GM19397 (cell line): ENCODE measurements around the gene MYRIP.

ENCODE experiments used
- ATAC-seq: cut with Tn5 transposase; IDR thresholded peaks from one replicate; pipeline ENCODE4 v1.9.1; 2021; ENCODE audit warnings: mild to moderate bottlenecking, moderate library complexity; ENCODE audit not compliant: unreplicated experiment

MYRIP gene

DNA sequence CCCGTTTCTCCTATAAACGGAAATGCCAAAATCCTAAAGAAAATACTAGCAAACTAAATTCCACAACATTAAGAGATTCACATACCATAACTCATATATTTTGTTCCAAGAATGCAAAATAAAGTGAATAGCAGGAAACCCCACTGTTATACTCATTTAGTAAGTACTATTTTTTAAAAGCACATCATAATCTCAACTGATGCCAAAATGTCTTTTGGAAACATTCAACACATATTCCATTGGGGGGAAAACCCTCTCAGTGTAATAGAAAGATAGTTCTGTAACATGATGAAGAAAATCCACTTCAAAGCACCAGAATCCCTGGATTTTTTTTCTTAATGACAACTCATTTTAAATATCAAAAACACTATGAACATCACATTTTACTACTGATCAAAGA, 407.1 kb downstream of the MYRIP start:
- no peak for ATAC-seq

DNA sequence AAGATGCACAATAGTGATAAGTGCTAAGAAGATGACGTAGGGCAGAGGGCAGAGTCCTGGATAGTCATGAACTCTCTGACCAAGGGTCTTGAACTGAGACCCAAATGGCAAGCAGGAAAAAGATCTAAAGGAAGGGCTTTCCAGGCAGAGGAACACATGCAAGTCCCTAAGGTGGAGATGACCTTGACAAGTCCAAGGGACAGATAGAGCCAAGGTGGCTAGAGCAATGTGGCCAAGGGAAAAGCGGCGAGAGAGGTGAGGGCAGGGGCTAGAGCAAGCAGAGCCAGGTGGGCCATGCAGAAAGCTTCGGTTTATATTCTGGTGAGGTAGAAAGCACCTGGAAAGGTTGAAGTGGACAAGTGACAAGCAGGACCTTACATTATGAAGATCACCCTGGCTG, 414.4 kb downstream of the MYRIP start:
- no peak for ATAC-seq

DNA sequence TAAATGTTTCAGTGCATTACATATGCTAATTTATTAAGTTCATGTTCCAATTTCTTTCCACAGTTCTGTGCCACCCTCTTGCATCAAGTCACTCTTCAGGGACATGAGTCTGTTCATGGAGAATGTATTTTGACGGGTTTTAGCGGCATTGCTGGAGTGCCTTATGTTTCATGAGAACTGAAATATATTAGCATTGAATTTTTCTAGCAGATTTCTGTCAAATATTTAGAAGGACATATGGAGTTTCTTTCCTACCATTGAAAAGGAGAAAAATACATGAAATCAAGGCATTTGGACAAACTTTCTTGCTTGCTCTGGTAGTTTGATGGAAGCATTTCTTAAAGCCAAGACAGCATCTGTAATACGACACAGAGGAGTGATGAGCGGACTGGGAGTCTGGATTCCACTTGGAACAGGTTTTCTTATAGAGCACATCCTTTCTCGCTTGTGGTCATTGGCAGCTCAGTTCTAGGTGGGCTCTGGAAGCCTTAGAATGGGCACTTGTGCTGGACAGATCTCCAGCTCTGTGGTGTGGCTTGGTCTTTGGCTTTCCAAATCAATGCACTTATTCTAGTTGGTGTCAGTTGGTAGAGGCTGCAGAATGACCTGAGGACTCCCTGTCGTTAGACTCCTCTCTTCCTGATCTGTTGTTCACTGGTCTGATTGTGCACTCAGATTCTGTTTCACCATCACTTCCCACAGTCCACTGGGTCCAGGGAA, 415.5 kb downstream of the MYRIP start:
- no peak for ATAC-seq

DNA sequence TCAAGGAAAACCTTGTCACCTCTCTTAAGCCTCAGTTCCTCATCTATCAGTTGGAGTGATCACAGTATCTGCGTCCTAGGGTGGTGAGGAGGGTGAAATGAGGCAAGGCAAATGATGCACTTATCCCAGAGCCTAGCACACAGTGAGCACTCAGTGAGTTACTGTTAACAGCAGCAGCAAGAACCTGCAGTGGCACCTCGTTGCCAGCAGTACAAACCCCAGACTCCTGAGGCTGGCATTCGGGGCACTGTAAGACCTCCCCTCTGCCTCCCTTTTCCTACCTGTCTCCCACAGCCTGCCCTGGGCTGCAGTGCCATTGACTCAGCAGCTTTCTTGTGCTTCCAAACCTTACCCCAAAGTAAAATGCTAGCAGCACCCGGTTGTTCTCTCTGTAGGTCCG, 417.2 kb downstream of the MYRIP start:
- no peak for ATAC-seq

DNA sequence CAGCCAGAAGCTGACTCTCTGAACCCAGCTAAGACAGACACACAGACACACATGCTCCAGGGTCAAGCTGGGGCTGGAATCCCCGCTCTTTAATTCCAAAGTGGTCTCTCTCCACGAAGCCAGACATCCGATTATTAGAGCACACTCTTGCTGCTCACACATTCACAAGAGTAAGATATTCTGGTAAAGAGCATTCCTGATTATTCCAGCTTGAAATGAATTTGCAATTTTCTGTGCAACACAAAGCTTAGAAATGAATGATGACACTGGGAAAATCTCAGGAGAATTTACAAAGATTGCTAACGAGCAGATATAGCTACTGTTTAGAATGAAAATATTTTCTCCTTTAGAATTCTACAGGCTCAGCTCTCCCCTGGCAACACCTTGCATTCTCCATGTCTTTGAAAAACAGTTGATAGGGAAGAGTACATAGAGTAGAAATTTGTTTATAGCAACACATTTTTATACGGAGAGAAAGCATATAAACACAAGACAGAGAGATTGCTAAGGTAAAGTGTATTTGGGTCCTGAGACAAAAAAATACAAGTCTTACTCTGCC, 419.5 kb downstream of the MYRIP start:
- no peak for ATAC-seq

DNA sequence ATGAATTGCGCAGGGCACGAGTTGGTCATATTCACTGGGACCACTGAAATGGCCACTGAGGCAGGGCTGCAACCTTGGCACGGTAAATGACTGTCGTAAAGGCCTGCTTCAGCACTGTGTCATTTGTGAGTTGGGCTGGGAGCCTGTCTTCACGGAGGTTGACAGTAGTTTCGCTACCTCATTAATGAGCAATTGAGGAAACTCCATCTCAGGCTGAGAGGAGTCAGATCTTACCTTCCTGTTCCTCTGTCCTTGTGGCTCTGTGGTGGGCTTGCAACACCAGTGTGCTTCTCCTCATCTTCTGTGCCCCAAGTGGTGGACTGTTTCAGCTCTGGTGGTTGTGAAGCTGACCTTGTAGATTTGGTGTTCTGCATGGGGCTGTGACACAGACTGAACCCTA, 420.0 kb downstream of the MYRIP start:
- no peak for ATAC-seq

DNA sequence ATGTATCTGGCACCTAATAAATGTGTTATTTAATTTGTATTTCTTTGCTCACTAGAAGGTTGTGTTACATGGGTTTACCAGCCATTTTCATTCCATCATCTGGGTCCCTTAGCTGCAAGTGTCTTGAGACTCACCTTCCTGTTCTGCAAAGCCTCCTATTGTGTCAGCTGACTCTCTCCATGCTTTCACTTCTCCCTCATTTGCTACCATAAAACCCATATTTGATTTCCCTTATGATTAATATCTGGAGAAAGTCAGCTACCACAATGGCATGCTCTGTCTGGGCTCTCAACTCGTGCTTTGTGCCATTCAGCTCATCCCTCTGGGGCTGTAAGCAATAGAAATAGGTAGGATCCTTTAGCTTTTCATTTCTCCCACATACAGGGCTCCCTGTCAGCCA, 420.6 kb downstream of the MYRIP start:
- no peak for ATAC-seq

DNA sequence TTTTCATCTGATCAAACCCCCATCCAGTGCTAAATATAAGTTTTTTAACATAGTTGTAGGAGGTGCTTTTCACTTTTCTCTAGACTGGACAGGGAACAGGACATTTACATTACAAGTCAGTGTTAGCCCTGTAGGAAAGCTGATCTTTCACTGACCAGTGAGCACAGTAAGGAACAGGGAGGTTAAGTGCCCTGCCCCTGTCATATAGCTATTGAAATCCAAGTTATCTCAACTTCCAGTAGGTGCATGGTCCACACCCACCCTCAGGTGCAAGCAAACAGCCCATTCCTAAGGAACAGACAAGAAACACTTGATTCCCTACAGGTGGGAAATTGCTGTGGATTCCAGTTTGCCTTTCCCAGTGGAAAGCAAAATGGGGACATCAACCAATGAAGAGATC, 421.0 kb downstream of the MYRIP start:
- no peak for ATAC-seq

DNA sequence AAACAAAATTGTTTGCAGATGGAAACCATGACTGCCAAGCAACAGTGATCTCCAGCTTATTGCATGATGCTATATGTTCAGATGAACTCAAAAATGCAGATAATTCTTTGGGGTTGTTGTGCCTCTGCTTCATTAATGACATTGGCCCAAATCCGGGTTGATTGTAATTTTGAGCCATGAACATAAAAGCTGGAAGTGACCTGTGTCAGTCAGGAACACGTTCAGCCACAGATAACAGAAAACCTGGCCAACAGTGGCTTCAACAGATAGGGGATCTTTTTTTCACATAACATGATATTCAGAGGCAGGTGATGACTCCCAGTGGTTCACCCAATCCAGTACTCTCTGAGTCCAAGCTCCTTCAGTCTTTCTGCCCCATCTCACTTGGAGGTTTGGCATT, 423.2 kb downstream of the MYRIP start:
- ATAC-seq = no peak

DNA sequence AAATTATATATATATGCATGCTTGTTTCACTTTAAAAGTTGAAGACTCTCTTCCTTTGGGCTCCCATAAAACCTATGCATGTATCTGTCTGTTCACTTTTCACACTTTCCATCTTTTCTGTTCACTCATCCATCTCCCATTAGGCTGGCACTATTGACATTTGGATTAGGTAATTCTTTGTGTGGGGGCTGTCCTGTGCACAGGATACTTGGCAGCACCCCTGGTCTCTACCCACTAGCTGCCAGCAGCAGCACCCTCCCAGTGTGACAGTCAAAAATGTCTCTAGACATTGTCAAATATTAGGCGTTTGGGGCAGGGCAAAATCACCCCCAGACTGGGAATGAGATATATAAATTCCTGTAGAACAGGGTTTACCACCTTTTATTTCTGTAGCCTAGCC, 427.8 kb downstream of the MYRIP start:
- no peak for ATAC-seq

DNA sequence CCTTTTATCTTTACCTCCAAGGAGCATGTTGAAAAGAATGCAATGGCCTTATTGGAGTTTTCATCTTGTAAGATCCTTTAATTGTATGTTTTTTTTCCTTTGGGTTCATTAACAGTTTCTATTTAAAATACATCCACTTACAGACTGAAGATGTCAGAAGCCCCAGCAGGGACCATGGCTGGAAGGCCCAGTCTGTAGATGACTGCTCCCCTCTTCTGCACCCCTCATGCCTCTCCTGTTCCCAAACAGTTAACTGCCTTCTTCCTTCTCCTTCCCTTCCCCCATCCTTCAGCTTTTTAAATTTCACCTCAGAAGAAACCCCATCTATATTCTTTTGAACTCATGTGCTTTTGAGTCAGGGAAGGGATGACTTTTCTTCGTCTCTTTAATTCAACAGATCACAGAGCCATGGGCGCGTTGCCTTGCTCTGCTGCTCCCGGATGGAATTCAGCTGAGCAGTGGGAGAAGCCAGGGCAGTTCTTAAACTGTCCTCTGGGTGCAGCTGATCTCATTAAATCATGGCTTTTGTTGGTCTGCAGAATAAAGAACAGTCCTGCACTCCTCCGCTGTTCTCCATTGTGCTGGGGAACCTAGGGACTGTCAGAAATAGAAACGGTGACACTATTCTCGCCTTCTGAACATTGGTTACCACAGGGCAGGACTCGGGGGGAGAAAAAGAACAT, 428.6 kb downstream of the MYRIP start:
- ATAC-seq = no peak

DNA sequence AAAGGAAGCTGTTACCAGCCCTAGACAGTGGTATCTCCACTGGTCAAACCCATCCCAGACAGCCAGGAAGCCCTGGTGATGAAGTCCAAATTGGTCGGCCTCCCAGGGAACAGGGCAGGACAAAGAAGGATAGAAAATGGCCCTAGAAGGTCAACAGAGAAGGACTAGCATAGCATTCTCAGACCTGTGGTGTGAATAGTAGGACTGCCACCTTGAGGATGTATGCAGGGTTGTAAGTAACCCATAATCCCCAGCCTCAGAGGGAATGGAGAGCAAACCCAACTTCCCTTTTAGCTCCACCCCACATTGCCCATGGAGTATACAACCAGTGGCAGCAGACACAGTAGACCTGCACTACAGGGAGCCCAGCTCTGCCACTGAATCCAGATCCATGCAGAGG, 431.5 kb downstream of the MYRIP start:
- no peak for ATAC-seq

DNA sequence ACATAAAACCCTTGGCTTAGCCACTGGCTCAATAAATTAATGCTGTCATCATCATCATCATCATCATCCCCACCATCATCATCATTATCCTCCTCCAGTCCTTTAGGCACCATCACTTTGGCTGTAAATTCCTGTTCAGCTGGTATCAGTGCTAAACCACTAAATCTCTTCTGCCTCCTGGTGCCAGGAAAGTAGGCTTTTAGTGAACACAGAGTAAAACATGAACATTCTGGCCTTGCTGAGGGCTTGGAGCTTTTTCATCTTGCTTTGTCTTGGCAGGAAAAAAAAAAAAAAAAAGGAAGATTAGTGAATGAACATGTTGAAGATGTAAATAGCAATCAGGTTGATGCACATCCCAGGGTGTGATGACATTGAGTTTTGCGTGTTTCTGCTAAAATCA, 432.8 kb downstream of the MYRIP start:
- no peak for ATAC-seq

DNA sequence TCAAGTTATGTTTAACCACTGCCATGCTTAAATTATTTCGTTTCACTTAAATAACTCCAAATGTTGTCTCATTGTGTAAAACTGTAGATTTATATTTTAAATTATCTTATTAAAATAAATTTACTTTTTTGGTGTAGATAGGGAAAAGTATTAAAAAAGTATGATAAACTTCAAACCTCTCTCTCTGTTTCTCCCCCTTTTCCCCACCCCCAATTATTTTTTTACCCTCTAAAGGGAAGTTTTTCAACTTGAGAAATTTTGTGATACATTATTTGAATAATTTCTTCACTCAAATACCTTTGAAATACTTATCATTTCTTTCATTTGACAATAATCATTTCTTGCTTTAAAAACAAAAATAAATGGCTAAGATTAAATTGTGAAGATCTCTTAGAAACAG, 433.2 kb downstream of the MYRIP start:
- no peak for ATAC-seq

DNA sequence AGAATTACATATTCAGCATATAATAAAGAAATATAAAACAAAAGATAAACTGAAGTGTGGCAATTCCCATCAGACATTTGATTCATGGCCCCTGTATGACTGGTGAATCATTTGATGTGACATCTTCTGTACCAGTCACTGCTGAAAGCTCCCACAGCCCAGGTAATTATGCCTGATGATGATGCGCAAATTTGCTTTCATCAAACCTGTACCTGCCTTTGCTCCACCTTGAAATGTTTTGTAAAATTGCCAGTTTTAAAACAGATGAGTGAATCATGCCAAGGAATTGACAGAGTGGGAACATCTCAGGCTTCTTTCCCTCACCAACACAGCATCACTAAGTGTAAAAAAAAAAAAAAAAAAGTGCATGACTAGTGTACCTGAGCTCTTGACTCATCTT, 433.6 kb downstream of the MYRIP start:
- ATAC-seq = no peak

DNA sequence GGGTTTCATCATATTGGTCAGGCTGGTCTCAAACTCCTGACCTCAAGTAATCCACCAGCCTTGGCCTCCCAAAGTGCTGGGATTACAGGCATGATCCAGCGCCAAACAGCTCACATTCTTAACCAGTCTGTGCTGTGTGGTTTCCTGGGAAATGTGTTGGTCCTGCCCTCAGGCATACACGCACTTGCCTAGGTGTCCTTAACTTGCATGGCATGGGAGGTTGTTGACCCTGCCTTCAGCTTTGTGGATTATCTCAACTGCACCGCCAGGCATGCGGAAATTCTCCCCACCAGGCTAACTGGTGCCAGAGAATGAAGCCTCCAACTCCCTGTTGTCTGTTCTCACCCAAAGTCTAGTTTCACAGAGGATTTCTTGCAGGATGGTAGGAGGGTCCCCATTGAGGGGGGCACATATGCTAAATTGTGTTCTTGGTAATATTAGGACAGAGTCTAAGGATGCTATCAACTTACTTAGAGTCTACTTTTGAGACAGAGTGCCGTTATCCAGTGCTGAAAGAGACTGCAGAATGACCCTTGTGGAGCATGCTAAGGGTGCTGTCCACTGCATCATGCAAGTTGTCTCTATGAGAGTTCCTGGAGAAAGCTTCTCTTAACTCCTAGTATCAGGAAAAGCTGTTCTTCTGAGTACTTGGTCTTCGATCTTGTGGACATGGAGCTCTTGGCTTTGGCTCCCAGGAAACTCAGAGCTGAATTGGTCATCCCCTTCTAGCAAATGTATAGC, 438.5 kb downstream of the MYRIP start:
- ATAC-seq = no peak

DNA sequence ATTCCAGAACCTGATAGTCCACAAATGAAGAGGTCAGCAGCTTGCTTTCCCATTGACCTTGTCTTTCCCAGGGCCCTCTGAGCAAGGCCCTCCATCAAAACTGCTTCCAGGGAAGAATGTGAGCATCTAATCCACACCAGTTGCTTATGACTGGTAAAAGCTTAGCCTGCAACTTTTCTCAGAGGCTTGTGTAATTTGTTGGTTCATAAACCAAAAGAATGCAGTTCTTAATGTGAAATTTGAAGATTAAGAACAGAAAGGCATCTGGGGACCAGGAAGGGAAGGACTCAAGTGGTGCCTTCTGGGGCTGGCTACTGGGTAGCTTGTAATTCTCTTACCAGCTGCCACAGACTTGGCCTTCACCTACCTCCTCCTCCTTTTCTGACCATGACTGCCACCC, 439.2 kb downstream of the MYRIP start:
- no peak for ATAC-seq

DNA sequence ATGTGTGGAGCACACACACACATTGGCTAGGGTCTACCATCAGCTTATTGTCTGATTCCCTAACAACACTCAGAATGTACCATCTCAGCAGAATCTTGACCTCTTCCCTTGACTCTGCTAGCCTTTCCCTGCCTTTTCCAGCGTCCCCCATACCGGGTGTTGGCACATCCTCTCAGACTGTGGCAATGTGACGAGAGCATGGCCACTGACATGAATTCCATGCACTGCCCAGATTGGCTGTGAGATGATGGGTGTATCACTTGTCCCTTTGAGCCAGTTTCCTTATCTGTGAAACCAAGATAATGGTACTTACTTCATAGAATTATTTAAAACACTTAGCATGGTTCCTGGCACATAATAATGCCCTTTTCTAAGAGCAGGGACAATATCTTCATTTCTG, 439.8 kb downstream of the MYRIP start:
- no peak for ATAC-seq

DNA sequence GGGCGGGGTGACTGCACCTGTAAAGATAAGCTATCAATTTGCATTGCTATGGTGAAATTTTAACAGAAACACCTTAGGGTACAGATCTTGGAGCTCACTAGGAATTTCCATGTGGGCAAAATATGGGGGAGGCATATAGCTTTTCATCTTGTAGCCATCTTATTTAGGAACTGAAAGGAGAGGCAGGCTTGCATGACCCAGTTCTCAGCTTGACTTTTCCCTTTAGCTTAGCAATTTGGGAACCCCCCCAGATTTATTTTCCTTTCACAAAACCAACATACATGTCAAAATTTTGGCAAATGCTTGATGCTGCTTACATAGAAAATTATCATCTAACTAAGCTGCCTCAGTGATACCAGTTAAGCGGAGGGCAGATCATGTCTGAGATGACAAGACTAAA, 445.1 kb downstream of the MYRIP start:
- ATAC-seq = no peak

DNA sequence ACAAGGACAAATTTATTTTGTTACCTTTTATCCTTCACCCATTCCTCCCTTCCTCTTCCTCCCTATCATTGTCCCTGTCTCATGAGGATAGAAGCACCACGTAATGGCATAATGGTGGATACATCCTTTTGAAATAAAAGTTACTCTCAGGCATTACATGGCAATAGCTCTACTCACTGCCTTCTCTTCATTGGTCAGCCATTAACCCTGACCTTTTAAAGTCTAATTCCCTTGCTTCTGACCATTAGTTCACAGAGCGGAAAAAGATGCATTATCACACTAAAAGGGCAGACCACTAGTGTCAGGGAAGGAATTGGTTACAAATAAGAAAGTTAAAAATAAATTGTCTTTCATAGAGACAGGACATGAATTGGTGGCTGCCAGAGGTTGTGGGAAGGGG, 445.5 kb downstream of the MYRIP start:
- ATAC-seq = no peak

DNA sequence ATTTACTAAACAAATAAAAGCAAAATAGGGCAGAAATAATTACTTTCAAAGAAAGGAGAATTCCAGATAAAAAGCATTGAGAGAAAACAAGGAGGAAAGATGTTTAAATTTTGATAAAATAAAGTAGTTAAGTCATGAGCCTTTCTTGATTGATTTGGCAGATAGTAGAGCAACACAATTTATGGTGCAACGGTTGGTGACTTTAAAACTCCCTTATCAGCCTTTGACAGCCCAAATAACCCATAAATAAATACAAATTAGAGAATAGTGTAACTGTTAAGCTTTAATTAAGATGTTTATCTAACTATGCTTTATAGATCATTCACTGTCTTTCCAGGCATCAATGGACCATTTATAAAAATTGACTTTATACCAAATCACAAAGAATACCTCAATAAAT, 446.1 kb downstream of the MYRIP start:
- ATAC-seq = no peak

DNA sequence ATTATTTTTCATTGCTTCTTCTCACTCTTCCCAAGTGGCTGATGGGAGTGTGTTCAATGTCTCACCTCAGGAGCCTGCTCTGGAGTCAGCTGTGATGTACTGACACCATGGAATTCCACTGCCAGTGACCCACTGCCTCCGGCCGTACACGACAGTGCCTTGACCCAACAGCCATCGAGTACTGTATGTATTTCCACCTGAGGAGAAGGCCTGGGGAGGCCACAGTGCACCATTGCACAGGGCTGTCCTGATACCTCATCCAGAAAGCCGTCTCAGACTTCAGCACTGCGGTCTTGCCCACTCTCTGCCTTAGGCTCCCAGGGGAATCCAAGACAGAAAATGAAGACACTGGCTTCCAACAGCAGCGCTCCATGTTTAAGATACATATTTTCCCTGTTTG, 448.7 kb downstream of the MYRIP start:
- ATAC-seq = no peak
